GM21526 (cell line): Measurements from ENCODE around the gene CCT7.

Experiments used
- ATAC-seq: cut with Tn5 transposase; IDR thresholded peaks from one replicate; pipeline ENCODE4 v1.9.1; 2021; ENCODE audit warnings: moderate library complexity; ENCODE audit not compliant: unreplicated experiment, low FRiP score

CCT7 gene

GRCh38 chr2:73225513-73226360 lies 8.4 kb upstream of the CCT7 start:
- no peak for ATAC-seq

- no peak for ATAC-seq
Measured at GRCh38 chr2:73227086-73227485, 7.0 kb upstream of the CCT7 start.

GRCh38 chr2:73228631-73229030 lies 5.5 kb upstream of the CCT7 start:
- ATAC-seq: no peak

GRCh38 chr2:73232403-73233153 lies 1.5 kb upstream of the CCT7 start:
- ATAC-seq: no peak

- peak; percentile 88 for ATAC-seq
Measured at GRCh38 chr2:73233154-73233931, 765 bp upstream of the CCT7 start, which contains the start of gene PRADC1. Gene PRADC1, minus strand, starts transcription at chr2:73233239. Its CDS starts 79 bp downstream, at chr2:73233160.

- no peak for ATAC-seq
Measured at GRCh38 chr2:73235315-73236028, 1.4 kb downstream of the CCT7 start.

GRCh38 chr2:73237168-73237567 lies 3.1 kb downstream of the CCT7 start:
- no peak for ATAC-seq

- no peak for ATAC-seq
Measured at GRCh38 chr2:73238149-73238548, 4.0 kb downstream of the CCT7 start.

GRCh38 chr2:73238976-73239375 lies 4.9 kb downstream of the CCT7 start:
- no peak for ATAC-seq

GRCh38 chr2:73239776-73240175 lies 5.7 kb downstream of the CCT7 start:
- ATAC-seq: no peak

GRCh38 chr2:73243884-73244570 lies 9.9 kb downstream of the CCT7 start:
- no peak for ATAC-seq

GRCh38 chr2:73244580-73244979 lies 10.5 kb downstream of the CCT7 start:
- no peak for ATAC-seq

GRCh38 chr2:73246850-73247249 lies 12.7 kb downstream of the CCT7 start:
- no peak for ATAC-seq

- no peak for ATAC-seq
Measured at GRCh38 chr2:73249636-73250035, 15.5 kb downstream of the CCT7 start.

GRCh38 chr2:73250872-73251846 lies 17.1 kb downstream of the CCT7 start:
- no peak for ATAC-seq

- ATAC-seq: no peak
Measured at GRCh38 chr2:73252238-73253027, 18.3 kb downstream of the CCT7 start.

- ATAC-seq: no peak
Measured at GRCh38 chr2:73253400-73253799, 19.3 kb downstream of the CCT7 start.

GRCh38 chr2:73253901-73254300 lies 19.8 kb downstream of the CCT7 start:
- no peak for ATAC-seq
